HL-60 (cell line): Measurements from ENCODE around the gene ZSCAN25.

Experiments used
- DNase-seq, 2 experiments: peaks; one replicate each; pipeline ENCODE4 v3.0.0-alpha.2; 2010 to 2020; ENCODE audit warnings: low read depth in 1 of 2, low spot score in 1 of 2
- H3K27ac ChIP-seq: fragments of 250-450 bp; sonication (Bioruptor Pico); replicated peaks from 2 replicates; pipeline ENCODE4 v1.5.1; 2020; ENCODE audit warnings: mild to moderate bottlenecking, moderate library complexity
- H3K27me3 ChIP-seq: fragments of 250-450 bp; sonication (Bioruptor Pico); 2 replicates; pipeline ENCODE4 v1.5.1; 2021; ENCODE audit warnings: mild to moderate bottlenecking, moderate library complexity; ENCODE audit not compliant: insufficient read depth, poor library complexity, severe bottlenecking
- H3K4me3 ChIP-seq: replicated peaks from 2 replicates; pipeline ENCODE4 v1.5.1; 2011; ENCODE audit warnings: mild to moderate bottlenecking, control low read depth, low read length; ENCODE audit not compliant: insufficient read depth
- GABPA ChIP-seq: IDR thresholded peaks from 2 replicates; pipeline ENCODE4 v1.6.1; 2012; ENCODE audit warnings: low read depth
- POLR2AphosphoS5 ChIP-seq: IDR thresholded peaks from 2 replicates; pipeline ENCODE4 v1.6.1; 2012; ENCODE audit warnings: low read depth
- SPI1 ChIP-seq: IDR thresholded peaks from 2 replicates; pipeline ENCODE4 v1.6.1; 2012; ENCODE audit warnings: low read depth, mild to moderate bottlenecking, borderline replicate concordance
- TF ChIP-seq, protein P1 (sequence below): IDR thresholded peaks from one replicate; pipeline ENCODE4 v1.5.1; 2011; ENCODE audit warnings: low read length, control low read depth, inconsistent platforms; ENCODE audit not compliant: insufficient read depth
- TF ChIP-seq, protein P2 (sequence below): IDR thresholded peaks from 2 replicates; pipeline ENCODE4 v1.6.1; 2012; ENCODE audit warnings: low read depth; ENCODE audit not compliant: insufficient replicate concordance

ZSCAN25 gene

GRCh38 chr7:99639267-99639666, 22.5 kb downstream of the ZSCAN25 start:
- DNase-seq, result no peak
- Histone ChIP-seq H3K4me3 (no peak overlapping the region), H3K27me3 (no peaks in the 10 kb centered on the region), H3K27ac (no peak overlapping the region)
- TF ChIP-seq SPI1 (no peak), GABPA (no peak), POLR2AphosphoS5 (no peak)
- TF ChIP-seq, protein P1, sequence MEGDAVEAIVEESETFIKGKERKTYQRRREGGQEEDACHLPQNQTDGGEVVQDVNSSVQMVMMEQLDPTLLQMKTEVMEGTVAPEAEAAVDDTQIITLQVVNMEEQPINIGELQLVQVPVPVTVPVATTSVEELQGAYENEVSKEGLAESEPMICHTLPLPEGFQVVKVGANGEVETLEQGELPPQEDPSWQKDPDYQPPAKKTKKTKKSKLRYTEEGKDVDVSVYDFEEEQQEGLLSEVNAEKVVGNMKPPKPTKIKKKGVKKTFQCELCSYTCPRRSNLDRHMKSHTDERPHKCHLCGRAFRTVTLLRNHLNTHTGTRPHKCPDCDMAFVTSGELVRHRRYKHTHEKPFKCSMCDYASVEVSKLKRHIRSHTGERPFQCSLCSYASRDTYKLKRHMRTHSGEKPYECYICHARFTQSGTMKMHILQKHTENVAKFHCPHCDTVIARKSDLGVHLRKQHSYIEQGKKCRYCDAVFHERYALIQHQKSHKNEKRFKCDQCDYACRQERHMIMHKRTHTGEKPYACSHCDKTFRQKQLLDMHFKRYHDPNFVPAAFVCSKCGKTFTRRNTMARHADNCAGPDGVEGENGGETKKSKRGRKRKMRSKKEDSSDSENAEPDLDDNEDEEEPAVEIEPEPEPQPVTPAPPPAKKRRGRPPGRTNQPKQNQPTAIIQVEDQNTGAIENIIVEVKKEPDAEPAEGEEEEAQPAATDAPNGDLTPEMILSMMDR, result no peak
- TF ChIP-seq, protein P2, sequence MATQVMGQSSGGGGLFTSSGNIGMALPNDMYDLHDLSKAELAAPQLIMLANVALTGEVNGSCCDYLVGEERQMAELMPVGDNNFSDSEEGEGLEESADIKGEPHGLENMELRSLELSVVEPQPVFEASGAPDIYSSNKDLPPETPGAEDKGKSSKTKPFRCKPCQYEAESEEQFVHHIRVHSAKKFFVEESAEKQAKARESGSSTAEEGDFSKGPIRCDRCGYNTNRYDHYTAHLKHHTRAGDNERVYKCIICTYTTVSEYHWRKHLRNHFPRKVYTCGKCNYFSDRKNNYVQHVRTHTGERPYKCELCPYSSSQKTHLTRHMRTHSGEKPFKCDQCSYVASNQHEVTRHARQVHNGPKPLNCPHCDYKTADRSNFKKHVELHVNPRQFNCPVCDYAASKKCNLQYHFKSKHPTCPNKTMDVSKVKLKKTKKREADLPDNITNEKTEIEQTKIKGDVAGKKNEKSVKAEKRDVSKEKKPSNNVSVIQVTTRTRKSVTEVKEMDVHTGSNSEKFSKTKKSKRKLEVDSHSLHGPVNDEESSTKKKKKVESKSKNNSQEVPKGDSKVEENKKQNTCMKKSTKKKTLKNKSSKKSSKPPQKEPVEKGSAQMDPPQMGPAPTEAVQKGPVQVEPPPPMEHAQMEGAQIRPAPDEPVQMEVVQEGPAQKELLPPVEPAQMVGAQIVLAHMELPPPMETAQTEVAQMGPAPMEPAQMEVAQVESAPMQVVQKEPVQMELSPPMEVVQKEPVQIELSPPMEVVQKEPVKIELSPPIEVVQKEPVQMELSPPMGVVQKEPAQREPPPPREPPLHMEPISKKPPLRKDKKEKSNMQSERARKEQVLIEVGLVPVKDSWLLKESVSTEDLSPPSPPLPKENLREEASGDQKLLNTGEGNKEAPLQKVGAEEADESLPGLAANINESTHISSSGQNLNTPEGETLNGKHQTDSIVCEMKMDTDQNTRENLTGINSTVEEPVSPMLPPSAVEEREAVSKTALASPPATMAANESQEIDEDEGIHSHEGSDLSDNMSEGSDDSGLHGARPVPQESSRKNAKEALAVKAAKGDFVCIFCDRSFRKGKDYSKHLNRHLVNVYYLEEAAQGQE, result no peak

GRCh38 chr7:99642027-99642426, 25.3 kb downstream of the ZSCAN25 start:
- TF ChIP-seq SPI1, result peak; percentile 71
- TF ChIP-seq POLR2AphosphoS5, result no peak
- no peak for DNase-seq
- H3K4me3 ChIP-seq, result no peak overlapping the region
- 0 out of 2 replicates have a peak overlapping the region, but pooled peaks have one; percentile 3 for H3K27ac ChIP-seq
- H3K27me3 ChIP-seq, result no peaks in the 10 kb centered on the region

GRCh38 chr7:99643464-99643863, 26.7 kb downstream of the ZSCAN25 start:
- DNase-seq, result no peak
- TF ChIP-seq GABPA (no peak), POLR2AphosphoS5 (no peak), SPI1 (no peak)
- TF ChIP-seq, protein P2, result no peak
- TF ChIP-seq, protein P1, result no peak
- no peaks in the 10 kb centered on the region for H3K27me3 ChIP-seq
- no peak overlapping the region for H3K4me3 ChIP-seq
- H3K27ac ChIP-seq, result no peak overlapping the region

DNA sequence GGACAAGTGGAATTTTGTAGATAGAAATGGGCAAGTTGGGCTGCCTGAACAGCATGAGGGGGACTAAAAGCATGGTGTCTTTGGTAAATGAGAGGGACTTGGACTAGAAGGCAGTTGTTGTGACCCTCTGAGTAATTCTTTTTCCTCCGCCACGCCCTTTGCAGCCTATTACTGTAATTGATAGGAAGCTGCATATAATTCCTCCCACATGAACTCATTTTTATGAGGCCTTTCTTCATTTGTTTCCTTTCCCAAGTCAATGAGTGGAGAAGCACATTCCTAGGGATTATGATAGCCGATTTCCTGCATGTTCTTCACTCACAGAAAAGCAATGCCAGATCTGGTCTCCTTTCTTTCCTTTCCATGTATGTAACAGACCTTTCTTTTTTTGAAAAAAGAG, 27.7 kb downstream of the ZSCAN25 start:
- Histone ChIP-seq H3K4me3 (no peak overlapping the region), H3K27me3 (no peaks in the 10 kb centered on the region), H3K27ac (no peak overlapping the region)
- TF ChIP-seq SPI1 (no peak), POLR2AphosphoS5 (no peak), GABPA (no peak)
- TF ChIP-seq, protein P1, result no peak
- TF ChIP-seq, protein P2, result no peak
- no peak for DNase-seq
